Measurements from ENCODE around the gene CD300E.

DNA sequence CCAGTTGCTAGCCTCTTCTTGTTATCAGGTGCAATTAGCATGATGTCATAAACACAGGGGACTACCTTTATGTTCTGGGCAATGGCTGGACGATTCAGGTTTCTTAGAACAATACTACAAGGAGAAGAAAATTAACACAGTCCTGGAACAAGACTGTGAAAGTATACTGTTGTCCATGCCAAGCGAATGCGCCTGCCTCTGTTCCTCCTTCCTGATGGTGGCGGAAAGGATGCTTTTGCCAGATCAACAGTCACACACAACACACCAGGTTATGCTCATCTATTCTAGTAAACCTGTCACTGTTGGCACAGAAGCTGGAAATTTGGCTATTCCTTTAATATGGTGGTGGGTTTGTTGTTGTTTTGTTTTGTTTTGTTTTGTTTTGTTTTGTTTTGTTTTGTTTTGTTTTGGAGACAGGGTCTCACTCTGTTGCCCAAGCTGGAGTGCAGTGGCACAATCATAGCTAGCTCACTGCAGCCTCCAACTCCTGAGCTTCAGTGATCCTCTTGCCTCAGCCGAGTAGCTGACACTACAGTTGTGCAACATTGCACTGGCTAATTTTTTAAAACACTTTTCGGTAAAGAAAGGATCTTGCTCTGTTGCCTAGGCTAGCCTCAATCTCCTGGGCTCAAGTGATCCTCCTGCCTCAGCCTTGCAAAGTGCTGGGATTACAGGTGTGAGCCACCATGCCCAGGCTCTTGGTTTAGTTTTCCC, 28.3 kb downstream of the CD300E start:
- TF ChIP-seq POLR2AphosphoS5 (IDR thresholded peaks at IDR 0.05) (no peak), CTCF (IDR thresholded peaks at IDR 0.05) (no peak), POLR2A (IDR thresholded peaks at IDR 0.05) (no peak), EP300 (IDR thresholded peaks at IDR 0.05) (no peak)

All from upper lobe of left lung (tissue), 4 donors.